Bone marrow (tissue), 2 donors: Measurements from ENCODE around the gene CARMIL1.
"Not testable (repeated sequence)": the region's sequence is repeated elsewhere in the genome, so short reads cannot be mapped to it uniquely, and the experiment has no call there.

ENCODE experiments used
- DNase-seq, 2 donors: peaks; one replicate each; lab custom pipeline; 2025; lab: John Stamatoyannopoulos, UW

CARMIL1 gene

GRCh38 chr6:25277857-25278256 lies 1.3 kb upstream of the CARMIL1 start:
- DNase-seq = no peak

- no peak for DNase-seq
Observed at GRCh38 chr6:25278261-25278913, 787 bp upstream of the CARMIL1 start.

GRCh38 chr6:25279748-25280343 lies 672 bp downstream of the CARMIL1 start:
- DNase-seq = no peak

GRCh38 chr6:25280344-25281074 lies 1.3 kb downstream of the CARMIL1 start:
- peak in 1 of 2 donors; percentile 13 for DNase-seq

GRCh38 chr6:25286891-25287290 lies 7.7 kb downstream of the CARMIL1 start:
- no peak for DNase-seq

- DNase-seq = no peak
Observed at GRCh38 chr6:25287941-25288340, 8.8 kb downstream of the CARMIL1 start.

- no peak for DNase-seq
Observed at GRCh38 chr6:25288518-25288917, 9.3 kb downstream of the CARMIL1 start.

GRCh38 chr6:25290306-25291060 lies 11.3 kb downstream of the CARMIL1 start:
- no peak for DNase-seq

- no peak for DNase-seq
Observed at GRCh38 chr6:25292384-25292783, 13.2 kb downstream of the CARMIL1 start.

- no peak for DNase-seq
Observed at GRCh38 chr6:25295651-25296050, 16.5 kb downstream of the CARMIL1 start.

GRCh38 chr6:25296217-25296905 lies 17.2 kb downstream of the CARMIL1 start:
- DNase-seq = no peak

- no peak for DNase-seq
Observed at GRCh38 chr6:25297039-25297441, 17.9 kb downstream of the CARMIL1 start.

- no peak for DNase-seq
Observed at GRCh38 chr6:25297823-25298522, 18.8 kb downstream of the CARMIL1 start.

GRCh38 chr6:25298523-25298865 lies 19.3 kb downstream of the CARMIL1 start:
- DNase-seq = not testable (repeated sequence)

- peak in 1 of 2 donors; percentile 80 for DNase-seq
Observed at GRCh38 chr6:25301362-25301761, 22.2 kb downstream of the CARMIL1 start.

GRCh38 chr6:25302151-25302550 lies 23.0 kb downstream of the CARMIL1 start:
- no peak for DNase-seq

GRCh38 chr6:25302677-25303128 lies 23.5 kb downstream of the CARMIL1 start:
- peak in 1 of 2 donors; percentile 43 for DNase-seq

- DNase-seq = no peak
Observed at GRCh38 chr6:25303254-25303653, 24.1 kb downstream of the CARMIL1 start.

GRCh38 chr6:25306379-25306778 lies 27.2 kb downstream of the CARMIL1 start:
- no peak for DNase-seq

GRCh38 chr6:25307805-25308494 lies 28.8 kb downstream of the CARMIL1 start:
- DNase-seq = no peak

- no peak for DNase-seq
Observed at GRCh38 chr6:25309886-25310285, 30.7 kb downstream of the CARMIL1 start.
